H9 (cell line): ENCODE measurements around the gene OSTF1. TPM values are rescaled to one million over a fixed set of nuclear protein-coding genes. Genes with fewer than 3 reads are reported as not detected.

Experiments
- DNase-seq: peaks from one replicate; pipeline ENCODE4 v3.0.0-alpha.2; 2017
- H2AFZ ChIP-seq: one replicate; pipeline ENCODE4 v1.6.1; 2013; ENCODE audit warnings: mild to moderate bottlenecking, low read length, control low read depth, moderate library complexity
- H2AK5ac ChIP-seq: 2 replicates; pipeline ENCODE4 v1.6.1; 2013; ENCODE audit warnings: low read length, control low read depth, mixed read lengths; ENCODE audit not compliant: insufficient read length
- H2BK120ac ChIP-seq: one replicate; pipeline ENCODE4 v1.6.1; 2013; ENCODE audit warnings: low read depth, mild to moderate bottlenecking, low read length, control low read depth, inconsistent platforms; ENCODE audit not compliant: poor library complexity, severe bottlenecking
- H2BK12ac ChIP-seq: 2 replicates; pipeline ENCODE4 v1.6.1; 2013; ENCODE audit warnings: low read length, control low read depth, mixed read lengths, low read depth; ENCODE audit not compliant: insufficient read length
- H2BK15ac ChIP-seq: 2 replicates; pipeline ENCODE4 v1.6.1; 2013; ENCODE audit warnings: low read depth, low read length, control low read depth
- H2BK20ac ChIP-seq: one replicate; pipeline ENCODE4 v1.6.1; 2013; ENCODE audit warnings: low read depth, mild to moderate bottlenecking, low read length, control low read depth, inconsistent platforms; ENCODE audit not compliant: poor library complexity, severe bottlenecking
- H2BK5ac ChIP-seq: 2 replicates; pipeline ENCODE4 v1.6.1; 2013; ENCODE audit warnings: low read length, control low read depth, mixed read lengths; ENCODE audit not compliant: insufficient read length
- H3K14ac ChIP-seq: 2 replicates; pipeline ENCODE4 v1.6.1; 2013; ENCODE audit warnings: low read length, control low read depth; ENCODE audit not compliant: insufficient read depth
- H3K18ac ChIP-seq: 2 replicates; pipeline ENCODE4 v1.6.1; 2013; ENCODE audit warnings: low read depth, mild to moderate bottlenecking, mixed read lengths, low read length, control low read depth; ENCODE audit not compliant: insufficient read length
- H3K23ac ChIP-seq: 2 replicates; pipeline ENCODE4 v1.6.1; 2013; ENCODE audit warnings: low read length, control low read depth, mixed read lengths, low read depth; ENCODE audit not compliant: insufficient read length
- H3K23me2 ChIP-seq: 2 replicates; pipeline ENCODE4 v1.6.1; 2013; ENCODE audit warnings: low read depth, mild to moderate bottlenecking, mixed read lengths, low read length, control low read depth; ENCODE audit not compliant: insufficient read length, poor library complexity, severe bottlenecking
- H3K27ac ChIP-seq: 2 replicates; pipeline ENCODE4 v1.5.1; 2013; ENCODE audit warnings: low read length, control low read depth, mixed read lengths, low read depth; ENCODE audit not compliant: insufficient read length
- H3K27me3 ChIP-seq: 2 replicates; pipeline ENCODE4 v1.6.1; 2013; ENCODE audit warnings: low read length, control low read depth, inconsistent platforms; ENCODE audit not compliant: insufficient read depth
- H3K4ac ChIP-seq: 2 replicates; pipeline ENCODE4 v1.6.1; 2013; ENCODE audit warnings: low read depth, mild to moderate bottlenecking, control low read depth, inconsistent platforms, low read length, moderate library complexity
- H3K4me1 ChIP-seq: 2 replicates; pipeline ENCODE4 v1.6.1; 2013; ENCODE audit warnings: low read length, control low read depth, inconsistent platforms; ENCODE audit not compliant: insufficient read depth
- H3K4me2 ChIP-seq: 2 replicates; pipeline ENCODE4 v1.6.1; 2013; ENCODE audit warnings: low read length, control low read depth, mixed read lengths; ENCODE audit not compliant: insufficient read length, insufficient read depth
- H3K56ac ChIP-seq: 2 replicates; pipeline ENCODE4 v1.6.1; 2013; ENCODE audit warnings: low read depth, mild to moderate bottlenecking, mixed read lengths, low read length, control low read depth; ENCODE audit not compliant: insufficient read length
- H3K79me1 ChIP-seq: 2 replicates; pipeline ENCODE4 v1.6.1; 2013; ENCODE audit warnings: low read depth, mild to moderate bottlenecking, moderate library complexity, low read length, control low read depth, inconsistent platforms; ENCODE audit not compliant: insufficient read depth, poor library complexity, severe bottlenecking
- H3K79me2 ChIP-seq: 2 replicates; pipeline ENCODE4 v1.6.1; 2013; ENCODE audit warnings: low read length, control low read depth, inconsistent platforms; ENCODE audit not compliant: insufficient read depth
- H3K9ac ChIP-seq: 2 replicates; pipeline ENCODE4 v1.6.1; 2013; ENCODE audit warnings: low read length, control low read depth, mixed read lengths; ENCODE audit not compliant: insufficient read length; ENCODE audit errors: extremely low read depth
- H3K9me3 ChIP-seq: one replicate; pipeline ENCODE4 v1.6.1; 2013; ENCODE audit warnings: low read depth, low read length, inconsistent platforms; ENCODE audit not compliant: control insufficient read depth
- H3T11ph ChIP-seq: one replicate; pipeline ENCODE4 v1.6.1; 2013; ENCODE audit warnings: mild to moderate bottlenecking, low read length, control low read depth, inconsistent platforms
- H4K20me1 ChIP-seq: one replicate; pipeline ENCODE4 v1.6.1; 2013; ENCODE audit not compliant: control insufficient read depth, insufficient read length, insufficient read depth
- H4K5ac ChIP-seq: 2 replicates; pipeline ENCODE4 v1.6.1; 2013; ENCODE audit warnings: low read depth, mild to moderate bottlenecking, mixed read lengths, low read length, control low read depth; ENCODE audit not compliant: insufficient read length
- H4K8ac ChIP-seq: replicated peaks from 2 replicates; pipeline ENCODE4 v1.6.1; 2013; ENCODE audit warnings: low read length, control low read depth, mixed read lengths, low read depth; ENCODE audit not compliant: insufficient read length
- H4K91ac ChIP-seq: 2 replicates; pipeline ENCODE4 v1.6.1; 2013; ENCODE audit warnings: low read depth, mild to moderate bottlenecking, moderate library complexity, mixed read lengths, low read length, control low read depth; ENCODE audit not compliant: insufficient read length
- H3K27ac Mint-ChIP-seq, 3 experiments: 2 replicates in 2 of 3; 3 replicates in 1 of 3; pipeline ENCODE4 v1.8.0; 2020 to 2021; ENCODE audit warnings: mixed read lengths in 3 of 3, mild to moderate bottlenecking in 1 of 3, moderate library complexity in 1 of 3
- H3K27me3 Mint-ChIP-seq: 2 replicates; pipeline ENCODE4 v1.8.0; 2021; ENCODE audit warnings: low read depth, mild to moderate bottlenecking, moderate library complexity, mixed read lengths
- H3K36me3 Mint-ChIP-seq, 3 experiments: 2 replicates in 2 of 3; 3 replicates in 1 of 3; pipeline ENCODE4 v1.8.0; 2020 to 2021; ENCODE audit warnings: low read depth in 3 of 3, mixed read lengths in 3 of 3; ENCODE audit not compliant: insufficient read depth in 1 of 3
- H3K4me1 Mint-ChIP-seq, 2 experiments: 2 replicates each; pipeline ENCODE4 v1.8.0; 2020; ENCODE audit warnings: mixed read lengths in 2 of 2
- H3K4me3 Mint-ChIP-seq, 2 experiments: 2 replicates in 1 of 2; 3 replicates in 1 of 2; pipeline ENCODE4 v1.8.0; 2020 to 2021; ENCODE audit warnings: mild to moderate bottlenecking in 2 of 2, mixed read lengths in 2 of 2, moderate library complexity in 1 of 2
- H3K9me3 Mint-ChIP-seq, 2 experiments: 2 replicates in 1 of 2; 3 replicates in 1 of 2; pipeline ENCODE4 v1.8.0; 2020; ENCODE audit warnings: mild to moderate bottlenecking in 2 of 2, mixed read lengths in 2 of 2, moderate library complexity in 1 of 2
- WGBS: extraction: QIAGEN DNeasy Blood & Tissue Kit; methylation state at CpG from one replicate; pipeline ENCODE4 v1.1.7; 2013; ENCODE audit warnings: missing lambda C conversion rate, low lambda C conversion rate, mixed read lengths; ENCODE audit not compliant: insufficient read length; ENCODE audit errors: extremely low coverage; 5-methylcytosine and 5-hydroxymethylcytosine counted together
- total RNA-seq: library from RNA; stranded (reverse); gene quantifications from 2 replicates; pipeline ENCODE4 v1.2.1, GENCODE V29; 2021
- TF ChIP-seq, protein P1 (sequence below): fragments of 200-600 bp; sonication (generic); conservative IDR thresholded peaks from 3 replicates; pipeline ENCODE4 v1.8.0; 2021; ENCODE audit warnings: antibody characterized with exemption, mild to moderate bottlenecking

The OSTF1 gene
- total RNA-seq, 1 experiment from 2014 or later = 16.1 TPM

DNA sequence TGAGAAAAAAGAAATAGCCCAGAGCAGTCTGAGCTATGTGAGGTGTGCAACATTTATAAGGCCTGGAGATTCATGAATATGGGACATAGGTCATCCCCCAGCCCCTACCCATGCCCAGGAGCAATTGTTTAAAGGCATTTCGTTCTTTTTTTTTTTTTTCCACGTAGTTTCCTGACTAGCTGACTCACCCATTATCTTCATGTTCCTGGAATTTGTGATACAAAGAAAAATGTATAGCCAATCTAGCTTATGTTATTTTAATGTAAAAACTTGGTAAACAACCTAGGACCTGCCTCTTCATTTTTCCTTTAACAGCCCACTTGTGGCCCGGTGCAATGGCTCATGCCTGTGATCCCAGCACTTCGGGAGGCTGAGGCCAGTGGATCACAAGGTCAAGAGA is 81.3 kb downstream of the OSTF1 start:
- DNase-seq = no peak
- H3K79me2 ChIP-seq = no peaks in the 10 kb centered on the region
- no peak overlapping the region for H3K18ac ChIP-seq
- no peak overlapping the region for H2AFZ ChIP-seq
- H4K5ac ChIP-seq = no peak overlapping the region
- H3K27me3 ChIP-seq = no peaks in the 10 kb centered on the region
- no peak overlapping the region for H3K27ac ChIP-seq
- no peak overlapping the region for H3K9ac ChIP-seq
- no CpG with 5 or more reads among the region's 4 CpGs for WGBS
- no peaks in the 10 kb centered on the region for H3K79me1 ChIP-seq
- peaks cover 5 to 17% (median 10%) of the 10 kb centered on the region in 3 experiments; a peak in 5 of 7 replicates for H3K36me3 Mint-ChIP-seq
- H3K4me1 ChIP-seq = no peaks in the 10 kb centered on the region; the same call in 1 of the 2 replicates
- peak overlapping the region; percentile 61 for H2BK120ac ChIP-seq
- H3T11ph ChIP-seq = no peak overlapping the region
- H3K56ac ChIP-seq = no peak overlapping the region
- H2BK20ac ChIP-seq = no peak overlapping the region
- peak overlapping the region in 2 of 3 experiments; percentile 41 to 78; a peak in 3 of 7 replicates for H3K27ac Mint-ChIP-seq
- peaks cover 9 to 15% of the 10 kb centered on the region in 2 experiments for H3K9me3 Mint-ChIP-seq
- H3K4ac ChIP-seq = no peak overlapping the region
- no peak overlapping the region for H3K4me2 ChIP-seq
- no peak overlapping the region for H2BK12ac ChIP-seq
- no peaks in the 10 kb centered on the region for H3K9me3 ChIP-seq
- H3K4me3 Mint-ChIP-seq = no peak overlapping the region
- TF ChIP-seq, protein P1, sequence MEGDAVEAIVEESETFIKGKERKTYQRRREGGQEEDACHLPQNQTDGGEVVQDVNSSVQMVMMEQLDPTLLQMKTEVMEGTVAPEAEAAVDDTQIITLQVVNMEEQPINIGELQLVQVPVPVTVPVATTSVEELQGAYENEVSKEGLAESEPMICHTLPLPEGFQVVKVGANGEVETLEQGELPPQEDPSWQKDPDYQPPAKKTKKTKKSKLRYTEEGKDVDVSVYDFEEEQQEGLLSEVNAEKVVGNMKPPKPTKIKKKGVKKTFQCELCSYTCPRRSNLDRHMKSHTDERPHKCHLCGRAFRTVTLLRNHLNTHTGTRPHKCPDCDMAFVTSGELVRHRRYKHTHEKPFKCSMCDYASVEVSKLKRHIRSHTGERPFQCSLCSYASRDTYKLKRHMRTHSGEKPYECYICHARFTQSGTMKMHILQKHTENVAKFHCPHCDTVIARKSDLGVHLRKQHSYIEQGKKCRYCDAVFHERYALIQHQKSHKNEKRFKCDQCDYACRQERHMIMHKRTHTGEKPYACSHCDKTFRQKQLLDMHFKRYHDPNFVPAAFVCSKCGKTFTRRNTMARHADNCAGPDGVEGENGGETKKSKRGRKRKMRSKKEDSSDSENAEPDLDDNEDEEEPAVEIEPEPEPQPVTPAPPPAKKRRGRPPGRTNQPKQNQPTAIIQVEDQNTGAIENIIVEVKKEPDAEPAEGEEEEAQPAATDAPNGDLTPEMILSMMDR = no peak
- no peak overlapping the region for H2BK5ac ChIP-seq
- H4K8ac ChIP-seq = no peak overlapping the region
- no peak overlapping the region for H2BK15ac ChIP-seq
- H2AK5ac ChIP-seq = no peak overlapping the region
- no peaks in the 10 kb centered on the region for H3K23me2 ChIP-seq
- H4K20me1 ChIP-seq = no peaks in the 10 kb centered on the region
- H3K23ac ChIP-seq = no peak overlapping the region
- H3K27me3 Mint-ChIP-seq = no peaks in the 10 kb centered on the region
- H4K91ac ChIP-seq = no peak overlapping the region
- H3K14ac ChIP-seq = no peak overlapping the region
- H3K4me1 Mint-ChIP-seq = peaks cover 9 to 10% of the 10 kb centered on the region in 2 experiments
